ENCODE data around the gene NFATC1.

Gene NFATC1

GRCh38 chr18:79367989-79368388 is 27.7 kb upstream of the NFATC1 start:
- TF ChIP-seq GATA3 (IDR thresholded peaks at IDR 0.05; ENCODE audit: low read depth, low read length) = no peak
- TF ChIP-seq GATA2 (IDR thresholded peaks at IDR 0.05; ENCODE audit: low read depth, low read length) = no peak

GRCh38 chr18:79368681-79369080 is 27.0 kb upstream of the NFATC1 start:
- TF ChIP-seq GATA3 (IDR thresholded peaks at IDR 0.05; ENCODE audit: low read depth, low read length) (no peak), GATA2 (IDR thresholded peaks at IDR 0.05; ENCODE audit: low read depth, low read length) (no peak)

GRCh38 chr18:79371561-79372121 is 24.1 kb upstream of the NFATC1 start:
- TF ChIP-seq GATA2 (IDR thresholded peaks at IDR 0.05; ENCODE audit: low read depth, low read length) = no peak
- no peak for TF ChIP-seq GATA3 (IDR thresholded peaks at IDR 0.05; ENCODE audit: low read depth, low read length)

GRCh38 chr18:79372461-79372860 is 23.3 kb upstream of the NFATC1 start:
- TF ChIP-seq GATA2 (IDR thresholded peaks at IDR 0.05; ENCODE audit: low read depth, low read length) = no peak
- no peak for TF ChIP-seq GATA3 (IDR thresholded peaks at IDR 0.05; ENCODE audit: low read depth, low read length)

- TF ChIP-seq GATA2 (IDR thresholded peaks at IDR 0.05; ENCODE audit: low read depth, low read length) = no peak
- TF ChIP-seq GATA3 (IDR thresholded peaks at IDR 0.05; ENCODE audit: low read depth, low read length) = no peak
Measured at GRCh38 chr18:79372991-79373390, 22.7 kb upstream of the NFATC1 start.

GRCh38 chr18:79373736-79374135 is 22.0 kb upstream of the NFATC1 start:
- TF ChIP-seq GATA3 (IDR thresholded peaks at IDR 0.05; ENCODE audit: low read depth, low read length) (no peak), GATA2 (IDR thresholded peaks at IDR 0.05; ENCODE audit: low read depth, low read length) (no peak)

GRCh38 chr18:79374408-79375171 is 21.1 kb upstream of the NFATC1 start:
- no peak for TF ChIP-seq GATA3 (IDR thresholded peaks at IDR 0.05; ENCODE audit: low read depth, low read length)
- TF ChIP-seq GATA2 (IDR thresholded peaks at IDR 0.05; ENCODE audit: low read depth, low read length) = no peak

- TF ChIP-seq GATA2 (IDR thresholded peaks at IDR 0.05; ENCODE audit: low read depth, low read length) = no peak
- no peak for TF ChIP-seq GATA3 (IDR thresholded peaks at IDR 0.05; ENCODE audit: low read depth, low read length)
Measured at GRCh38 chr18:79375441-79376154, 20.1 kb upstream of the NFATC1 start.

GRCh38 chr18:79377187-79377891 is 18.4 kb upstream of the NFATC1 start:
- TF ChIP-seq GATA2 (IDR thresholded peaks at IDR 0.05; ENCODE audit: low read depth, low read length) (no peak), GATA3 (IDR thresholded peaks at IDR 0.05; ENCODE audit: low read depth, low read length) (no peak)

GRCh38 chr18:79378536-79379250 is 17.0 kb upstream of the NFATC1 start:
- TF ChIP-seq GATA3 (IDR thresholded peaks at IDR 0.05; ENCODE audit: low read depth, low read length) (no peak), GATA2 (IDR thresholded peaks at IDR 0.05; ENCODE audit: low read depth, low read length) (no peak)

- no peak for TF ChIP-seq GATA3 (IDR thresholded peaks at IDR 0.05; ENCODE audit: low read depth, low read length)
- TF ChIP-seq GATA2 (IDR thresholded peaks at IDR 0.05; ENCODE audit: low read depth, low read length) = no peak
Measured at GRCh38 chr18:79379251-79379905, 16.4 kb upstream of the NFATC1 start.

GRCh38 chr18:79379931-79380815 is 15.6 kb upstream of the NFATC1 start:
- no peak for TF ChIP-seq GATA3 (IDR thresholded peaks at IDR 0.05; ENCODE audit: low read depth, low read length)
- TF ChIP-seq GATA2 (IDR thresholded peaks at IDR 0.05; ENCODE audit: low read depth, low read length) = no peak

Measured in SH-SY5Y (cell line).